ENCODE results near the gene GDAP1L1.

GRCh38 chr20:44328428-44328827, 81.3 kb downstream of the GDAP1L1 start:
- TF ChIP-seq CTCF (IDR thresholded peaks at IDR 0.05): no peak
- TF ChIP-seq EP300 (IDR thresholded peaks at IDR 0.05; ENCODE audit: low read depth): no peak
- TF ChIP-seq POLR2A (IDR thresholded peaks at IDR 0.05): no peak

Data from transverse colon (tissue), 3 donors.